ENCODE measurements around the gene ZSCAN5B.

ZSCAN5B gene

DNA sequence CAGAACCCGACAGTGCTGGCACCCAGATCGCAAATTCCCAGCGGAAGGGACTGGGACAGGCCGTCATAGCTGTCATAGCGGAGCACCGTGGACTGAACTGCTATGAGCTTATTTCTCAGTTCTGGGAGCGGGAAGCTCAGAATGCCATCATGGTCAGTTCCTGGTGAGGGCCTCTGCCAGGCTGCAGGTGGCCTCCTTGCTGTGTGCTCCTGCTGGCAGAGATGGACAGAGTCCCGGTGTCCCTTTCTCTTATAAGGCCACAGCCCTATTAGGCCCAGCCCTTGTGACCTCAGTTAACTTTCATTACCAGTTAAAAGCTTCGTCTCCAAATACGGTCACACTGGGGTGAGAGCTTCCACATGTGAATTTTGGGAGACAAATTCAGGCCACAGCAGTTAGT is 51.9 kb downstream of the ZSCAN5B start:
- TF ChIP-seq, protein P1, sequence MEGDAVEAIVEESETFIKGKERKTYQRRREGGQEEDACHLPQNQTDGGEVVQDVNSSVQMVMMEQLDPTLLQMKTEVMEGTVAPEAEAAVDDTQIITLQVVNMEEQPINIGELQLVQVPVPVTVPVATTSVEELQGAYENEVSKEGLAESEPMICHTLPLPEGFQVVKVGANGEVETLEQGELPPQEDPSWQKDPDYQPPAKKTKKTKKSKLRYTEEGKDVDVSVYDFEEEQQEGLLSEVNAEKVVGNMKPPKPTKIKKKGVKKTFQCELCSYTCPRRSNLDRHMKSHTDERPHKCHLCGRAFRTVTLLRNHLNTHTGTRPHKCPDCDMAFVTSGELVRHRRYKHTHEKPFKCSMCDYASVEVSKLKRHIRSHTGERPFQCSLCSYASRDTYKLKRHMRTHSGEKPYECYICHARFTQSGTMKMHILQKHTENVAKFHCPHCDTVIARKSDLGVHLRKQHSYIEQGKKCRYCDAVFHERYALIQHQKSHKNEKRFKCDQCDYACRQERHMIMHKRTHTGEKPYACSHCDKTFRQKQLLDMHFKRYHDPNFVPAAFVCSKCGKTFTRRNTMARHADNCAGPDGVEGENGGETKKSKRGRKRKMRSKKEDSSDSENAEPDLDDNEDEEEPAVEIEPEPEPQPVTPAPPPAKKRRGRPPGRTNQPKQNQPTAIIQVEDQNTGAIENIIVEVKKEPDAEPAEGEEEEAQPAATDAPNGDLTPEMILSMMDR (IDR thresholded peaks at IDR 0.05) = no peak

DNA sequence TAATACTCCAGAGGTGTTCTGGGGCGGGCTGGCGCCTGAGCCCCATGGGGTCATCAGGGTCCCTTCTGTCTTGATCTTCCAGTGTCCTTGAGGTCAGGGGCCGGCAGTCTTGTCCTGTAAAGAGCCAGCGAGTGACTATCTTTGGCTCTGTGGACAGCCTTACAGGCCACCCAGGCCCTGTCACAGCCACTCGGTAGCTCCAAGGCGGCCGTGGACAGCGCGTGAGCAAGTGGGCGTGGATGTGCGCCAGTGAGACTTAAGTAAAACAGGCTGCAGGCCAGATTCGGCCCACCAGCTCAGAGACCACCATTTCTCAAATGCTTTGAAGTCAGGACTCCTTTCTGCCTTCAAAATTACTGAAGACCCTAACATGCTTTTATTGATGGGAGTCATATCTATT is 52.8 kb downstream of the ZSCAN5B start:
- TF ChIP-seq, protein P1 (IDR thresholded peaks at IDR 0.05) = no peak

DNA sequence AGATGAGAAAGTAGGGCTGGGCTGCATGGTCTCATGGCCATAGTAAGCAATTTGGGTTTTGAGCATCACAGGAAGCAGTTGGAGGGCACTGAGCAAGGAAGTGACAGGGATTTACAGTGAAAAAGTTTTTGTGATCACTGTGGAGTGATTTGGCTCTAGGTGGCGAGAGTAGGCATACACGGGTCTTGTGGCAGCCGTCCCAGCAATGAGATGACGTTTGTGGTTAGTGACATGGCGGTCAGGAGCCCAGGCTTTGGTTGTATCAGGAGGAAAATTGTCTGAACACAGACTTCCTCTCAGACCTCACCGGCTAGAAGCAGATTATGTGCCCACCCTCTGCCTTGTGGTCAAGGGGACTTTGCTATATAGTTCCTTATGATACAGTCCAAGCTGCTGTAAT is 53.2 kb downstream of the ZSCAN5B start:
- TF ChIP-seq, protein P1 (IDR thresholded peaks at IDR 0.05) = no peak

- TF ChIP-seq, protein P1 (IDR thresholded peaks at IDR 0.05) = no peak
Measured at GRCh38 chr19:56142897-56143434, 54.6 kb downstream of the ZSCAN5B start.

DNA sequence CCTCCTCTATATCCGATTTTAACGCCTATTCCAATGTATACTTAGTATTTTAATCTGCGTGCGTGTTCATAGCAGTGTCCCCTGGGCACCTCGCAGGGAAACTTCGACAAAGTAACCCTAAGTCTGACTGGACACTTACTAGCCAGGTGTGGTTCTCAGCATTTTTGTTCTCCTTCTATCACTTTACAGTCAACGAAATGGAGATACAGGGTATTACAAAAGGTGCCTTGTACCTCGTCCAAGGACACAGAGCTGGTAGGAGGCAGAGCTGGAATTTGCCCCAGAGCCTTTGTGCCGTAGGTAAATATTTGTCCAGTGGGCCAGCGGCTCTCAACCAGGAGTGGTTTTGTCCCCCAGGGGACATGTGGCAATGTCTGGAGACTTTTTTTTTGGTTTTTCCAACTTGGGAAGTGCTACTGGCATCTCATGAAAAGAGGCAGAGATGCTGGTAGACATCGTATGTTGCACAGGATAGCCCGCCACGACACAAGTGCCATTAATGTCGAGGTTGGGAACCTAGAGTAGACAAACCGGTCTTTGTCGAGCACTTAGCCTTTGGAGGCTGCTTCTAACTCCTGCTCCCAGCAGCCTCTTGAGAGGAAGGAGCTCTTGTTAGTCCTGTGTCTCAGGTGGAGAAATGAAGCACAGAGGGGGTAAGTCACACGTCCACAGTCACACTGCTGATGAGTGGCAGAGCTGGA is 55.3 kb downstream of the ZSCAN5B start:
- TF ChIP-seq, protein P1 (IDR thresholded peaks at IDR 0.05) = no peak

DNA sequence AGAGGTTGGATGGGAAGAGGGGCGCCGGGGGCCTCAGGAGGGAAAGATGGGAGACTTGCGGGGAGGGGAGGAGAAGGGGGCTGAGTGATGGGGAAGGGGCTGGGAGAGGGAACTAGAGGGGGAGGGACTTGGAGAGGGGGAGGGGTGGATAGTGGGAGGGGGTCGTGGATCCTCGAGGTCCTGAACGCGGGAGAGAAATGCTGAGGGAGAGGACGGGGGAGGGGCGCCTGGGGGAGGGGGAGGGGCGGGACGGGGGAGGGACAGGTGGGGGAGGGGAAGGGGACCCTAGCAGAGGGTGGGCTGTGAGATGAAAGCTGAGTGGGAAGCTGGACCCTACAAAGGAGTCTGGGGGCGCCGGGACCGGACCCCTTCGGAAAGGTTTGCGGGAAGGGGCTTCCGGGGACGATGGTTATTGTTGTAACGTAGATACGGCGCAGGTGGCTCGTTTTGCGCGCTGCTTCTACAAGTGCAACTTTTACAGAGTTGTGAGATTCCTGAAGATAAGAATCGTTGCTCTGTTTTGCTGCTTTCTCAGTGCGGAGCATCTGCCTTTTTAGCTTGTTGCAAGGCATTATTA is 56.1 kb downstream of the ZSCAN5B start:
- TF ChIP-seq, protein P1 (IDR thresholded peaks at IDR 0.05) = no peak

- TF ChIP-seq, protein P1 (IDR thresholded peaks at IDR 0.05) = no peak
Measured at GRCh38 chr19:56140583-56141416, 56.8 kb downstream of the ZSCAN5B start, which contains the start of gene ZNF444. Gene ZNF444, plus strand, starts transcription at chr19:56141287. Its CDS starts 5,625 bp downstream, at chr19:56146912.

All from LNCAP (cell line).